Parathyroid adenoma (tissue), 2 donors: ENCODE results near the gene ACAD9.

Source experiments
- H2AFZ ChIP-seq: fragments of 300-600 bp; sonication (generic); one replicate; pipeline ENCODE4 v1.7.0; 2017; ENCODE audit warnings: antibody characterized with exemption, mild to moderate bottlenecking
- H3K27ac ChIP-seq: fragments of 300-600 bp; sonication (generic); one replicate; pipeline ENCODE4 v1.7.0; 2017
- H3K27me3 ChIP-seq: fragments of 300-600 bp; sonication (generic); one replicate; pipeline ENCODE4 v1.7.0; 2017; ENCODE audit warnings: low read length; ENCODE audit not compliant: control insufficient read depth, insufficient read depth
- H3K36me3 ChIP-seq: fragments of 300-600 bp; sonication (generic); one replicate; pipeline ENCODE4 v1.7.0; 2017; ENCODE audit warnings: low read length; ENCODE audit not compliant: control insufficient read depth, insufficient read depth
- H3K4me1 ChIP-seq: fragments of 300-600 bp; sonication (generic); one replicate; pipeline ENCODE4 v1.7.0; 2017; ENCODE audit warnings: control low read depth
- H3K4me2 ChIP-seq: fragments of 300-600 bp; sonication (generic); one replicate; pipeline ENCODE4 v1.7.0; 2017; ENCODE audit warnings: low read length
- H3K4me3 ChIP-seq: fragments of 300-600 bp; sonication (generic); one replicate; pipeline ENCODE4 v1.7.0; 2017; ENCODE audit warnings: low read depth, low read length
- H3K79me2 ChIP-seq: fragments of 300-600 bp; sonication (generic); one replicate; pipeline ENCODE4 v1.7.0; 2017; ENCODE audit warnings: control low read depth
- H3K9ac ChIP-seq: fragments of 300-600 bp; sonication (generic); one replicate; pipeline ENCODE4 v1.7.0; 2017; ENCODE audit warnings: mild to moderate bottlenecking
- H3K9me3 ChIP-seq: fragments of 300-600 bp; sonication (generic); one replicate; pipeline ENCODE4 v1.7.0; 2017; ENCODE audit warnings: low read length; ENCODE audit not compliant: control insufficient read depth
- CTCF ChIP-seq: fragments of 300-600 bp; sonication (generic); IDR thresholded peaks from one replicate; pipeline ENCODE4 v1.7.0; 2017; ENCODE audit warnings: antibody characterized with exemption, mild to moderate bottlenecking
- donor health status: primary hyperparathyroidism.

Gene ACAD9

GRCh38 chr3:128841926-128842920 lies 37.2 kb upstream of the ACAD9 start:
- TF ChIP-seq CTCF: no peak
- Histone ChIP-seq H3K4me1 (peaks cover 4% of the 10 kb centered on the region), H3K4me2 (no peak overlapping the region), H2AFZ (no peak overlapping the region), H3K79me2 (no peaks in the 10 kb centered on the region), H3K9me3 (no peaks in the 10 kb centered on the region), H3K4me3 (no peak overlapping the region), H3K9ac (no peak overlapping the region), H3K27me3 (no peaks in the 10 kb centered on the region), H3K27ac (no peak overlapping the region), H3K36me3 (no peaks in the 10 kb centered on the region)

- no peaks in the 10 kb centered on the region for H3K27me3 ChIP-seq
- no peaks in the 10 kb centered on the region for H3K79me2 ChIP-seq
- TF ChIP-seq CTCF: no peak
- H2AFZ ChIP-seq: no peak overlapping the region
- H3K9ac ChIP-seq: no peak overlapping the region
- H3K27ac ChIP-seq: no peak overlapping the region
- no peak overlapping the region for H3K4me3 ChIP-seq
- H3K4me1 ChIP-seq: peaks cover 4% of the 10 kb centered on the region
- no peak overlapping the region for H3K4me2 ChIP-seq
- no peaks in the 10 kb centered on the region for H3K9me3 ChIP-seq
- no peaks in the 10 kb centered on the region for H3K36me3 ChIP-seq
Measured at GRCh38 chr3:128844502-128844901, 34.9 kb upstream of the ACAD9 start.

- H3K36me3 ChIP-seq: no peaks in the 10 kb centered on the region
- peaks cover 4% of the 10 kb centered on the region for H3K4me1 ChIP-seq
- no peaks in the 10 kb centered on the region for H3K79me2 ChIP-seq
- TF ChIP-seq CTCF: no peak
- no peaks in the 10 kb centered on the region for H3K27me3 ChIP-seq
- no peak overlapping the region for H3K4me3 ChIP-seq
- no peaks in the 10 kb centered on the region for H3K9me3 ChIP-seq
- H3K4me2 ChIP-seq: peak overlapping the region; percentile 48
- H3K27ac ChIP-seq: no peak overlapping the region
- H2AFZ ChIP-seq: peak overlapping the region; percentile 98
- no peak overlapping the region for H3K9ac ChIP-seq
Measured at GRCh38 chr3:128845119-128845777, 34.2 kb upstream of the ACAD9 start.

GRCh38 chr3:128845778-128846485 lies 33.5 kb upstream of the ACAD9 start:
- Histone ChIP-seq H3K9ac (no peak overlapping the region), H3K4me2 (peak overlapping the region; percentile 48), H3K79me2 (no peaks in the 10 kb centered on the region), H3K36me3 (no peaks in the 10 kb centered on the region), H3K27ac (peak overlapping the region; percentile 22), H3K9me3 (no peaks in the 10 kb centered on the region), H3K4me1 (peaks cover 4% of the 10 kb centered on the region), H3K27me3 (no peaks in the 10 kb centered on the region), H2AFZ (peak overlapping the region; percentile 98), H3K4me3 (no peak overlapping the region)
- TF ChIP-seq CTCF: peak; percentile 40
